ENCODE measurements around the gene NOP58. TPM values are rescaled to one million over a fixed set of nuclear protein-coding genes. Genes with fewer than 3 reads are reported as not detected.

The NOP58 gene
- total and polyA plus RNA-seq, 2 of the 8 experiments (the other 6 are each of a cell fraction or from before 2014, with no cell fraction given), result 41.5 to 133 TPM

DNA sequence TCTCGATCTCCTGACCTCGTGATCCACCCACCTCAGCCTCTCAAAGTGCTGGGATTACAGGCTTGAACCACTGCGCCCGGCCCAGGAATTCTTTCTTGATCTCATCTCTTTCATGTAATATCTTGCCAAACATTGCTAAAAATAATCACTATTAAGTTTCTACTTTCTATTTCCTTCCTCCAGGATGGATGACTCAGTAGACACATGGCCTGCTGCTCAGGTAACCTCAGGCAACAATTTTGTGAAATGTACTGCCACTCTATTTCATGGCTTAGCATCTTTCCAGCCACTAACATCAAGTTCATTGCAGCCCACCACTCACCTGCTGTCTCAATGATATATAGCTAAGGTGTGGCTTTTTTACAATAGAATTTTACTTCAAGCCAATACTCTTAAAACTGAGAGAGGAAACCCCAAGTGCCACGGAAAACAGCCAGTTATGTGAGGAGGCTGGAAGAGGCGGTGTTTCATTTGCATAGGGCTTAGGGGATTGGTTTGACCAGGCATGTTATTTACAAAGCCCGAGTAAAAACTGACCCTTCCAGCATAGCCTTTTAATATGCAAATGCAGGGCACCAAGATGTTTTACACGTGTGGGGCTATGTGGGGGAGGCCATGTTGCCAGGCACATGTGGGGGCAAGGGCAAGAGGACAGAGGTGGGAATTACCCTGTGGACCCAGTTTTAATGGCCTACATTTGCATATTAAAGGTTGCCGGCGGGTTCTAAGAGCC, 15.9 kb upstream of the NOP58 start (continued):
- TF ChIP-seq KDM4A (IDR thresholded peaks at IDR 0.05; ENCODE audit: low read depth, low read length, severe bottlenecking), result no peak
- TF ChIP-seq SIRT6 (IDR thresholded peaks at IDR 0.05; ENCODE audit: low read length), result no peak
- TF ChIP-seq SRF (IDR thresholded peaks at IDR 0.05; ENCODE audit: low read depth, low read length), result no peak
- TF ChIP-seq TBP (IDR thresholded peaks at IDR 0.05; ENCODE audit: low read depth, low read length), result no peak
- TF ChIP-seq PHF8 (conservative IDR thresholded peaks at IDR 0.05; ENCODE audit: low read depth, low read length), result no peak
- no peak for TF ChIP-seq CEBPB (IDR thresholded peaks at IDR 0.05; ENCODE audit: low read depth, low read length)
- peak in 1 of 2 experiments; percentile 47; a peak in 1 of 3 replicates for TF ChIP-seq EP300 (IDR thresholded peaks at IDR 0.05; ENCODE audit: borderline replicate concordance in 1 of 2, low read depth in 2 of 2, low read length in 2 of 2)
- TF ChIP-seq CHD2 (IDR thresholded peaks at IDR 0.05; ENCODE audit: low read length), result peak; percentile 21; the same call in 1 of the 2 replicates
- no peak for TF ChIP-seq EZH2 (IDR thresholded peaks at IDR 0.05; ENCODE audit: low read depth, low read length, severe bottlenecking)
- TF ChIP-seq POU5F1 (IDR thresholded peaks at IDR 0.05; ENCODE audit: low read depth, low read length), result peak; percentile 78; the same call in 1 of the 2 replicates
- no peak for TF ChIP-seq FOSL1 (IDR thresholded peaks at IDR 0.05; ENCODE audit: insufficient read depth, low read depth, low read length)
- TF ChIP-seq, protein P1, sequence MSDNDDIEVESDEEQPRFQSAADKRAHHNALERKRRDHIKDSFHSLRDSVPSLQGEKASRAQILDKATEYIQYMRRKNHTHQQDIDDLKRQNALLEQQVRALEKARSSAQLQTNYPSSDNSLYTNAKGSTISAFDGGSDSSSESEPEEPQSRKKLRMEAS (IDR thresholded peaks at IDR 0.05), result peak; percentile 95
- TF ChIP-seq SIX5 (IDR thresholded peaks at IDR 0.05; ENCODE audit: low read depth, low read length), result no peak
- no peak for TF ChIP-seq BRCA1 (IDR thresholded peaks at IDR 0.05; ENCODE audit: low read depth, low read length)
- TF ChIP-seq, protein P2, sequence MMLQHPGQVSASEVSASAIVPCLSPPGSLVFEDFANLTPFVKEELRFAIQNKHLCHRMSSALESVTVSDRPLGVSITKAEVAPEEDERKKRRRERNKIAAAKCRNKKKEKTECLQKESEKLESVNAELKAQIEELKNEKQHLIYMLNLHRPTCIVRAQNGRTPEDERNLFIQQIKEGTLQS (IDR thresholded peaks at IDR 0.05; ENCODE audit: insufficient read depth, low read depth, low read length), result no peak
- TF ChIP-seq SAP30 (IDR thresholded peaks at IDR 0.05; ENCODE audit: insufficient read depth, insufficient replicate concordance, low read length), result no peak
- no peak for TF ChIP-seq CHD1 (IDR thresholded peaks at IDR 0.05; ENCODE audit: low read depth, low read length)
- no peak for TF ChIP-seq RFX5 (IDR thresholded peaks at IDR 0.05; ENCODE audit: borderline replicate concordance, low read depth, low read length)
- TF ChIP-seq BACH1 (IDR thresholded peaks at IDR 0.05; ENCODE audit: low read length), result peak; percentile 58; the same call in 1 of the 2 replicates
- peak in 1 of 2 experiments; percentile 89; a peak in 3 of 4 replicates for TF ChIP-seq HDAC2 (IDR thresholded peaks at IDR 0.05; ENCODE audit: borderline replicate concordance in 1 of 2, low read depth in 2 of 2, low read length in 2 of 2)
- no peak for TF ChIP-seq CBX8 (IDR thresholded peaks at IDR 0.05; ENCODE audit: borderline replicate concordance, low read depth, low read length)
- 0 out of 4 replicates have a peak, but pooled peaks of 1 of the 2 experiments have one; percentile 23 for TF ChIP-seq SIN3A (conservative IDR thresholded peaks at IDR 0.05 in 1 of 2, IDR thresholded peaks at IDR 0.05 in 1 of 2; ENCODE audit: low read depth in 1 of 2, low read length in 2 of 2)
- TF ChIP-seq POLR2A (IDR thresholded peaks at IDR 0.05; ENCODE audit: control extremely low read depth in 1 of 2, low read depth in 2 of 2, low read length in 2 of 2), result no peak; a peak in 1 of 3 replicates

All from H1 (cell line).